Keratinocyte (primary cell): Measurements from ENCODE around the gene C19orf73. TPM values are rescaled to one million over a fixed set of nuclear protein-coding genes. Genes with fewer than 3 reads are reported as not detected.

Experiments
- DNase-seq: peaks from one replicate; pipeline ENCODE4 v3.0.0-alpha.2; 2011; ENCODE audit warnings: low read depth, missing footprints, low spot score
- FAIRE-seq: peaks from 2 replicates; lab custom pipeline; 2011; peaks lifted over from hg19 to GRCh38; lab: Jason Lieb, UNC
- H2AFZ ChIP-seq: 2 replicates; pipeline ENCODE4 v1.6.0; 2012; ENCODE audit warnings: low read length, control low read depth, inconsistent platforms; ENCODE audit not compliant: control insufficient read depth
- H3K27ac ChIP-seq: 2 replicates; pipeline ENCODE4 v1.5.1; 2011; ENCODE audit warnings: low read length; ENCODE audit not compliant: control insufficient read depth, insufficient read depth
- H3K27me3 ChIP-seq: 3 replicates; pipeline ENCODE4 v1.6.0; 2011; ENCODE audit warnings: low read length; ENCODE audit not compliant: control insufficient read depth, insufficient read depth; ENCODE audit errors: extremely low read depth
- H3K36me3 ChIP-seq, 2 experiments: 2 replicates in 1 of 2; 3 replicates in 1 of 2; pipeline ENCODE4 v1.5.1; 2011; ENCODE audit warnings: low read length in 2 of 2, mild to moderate bottlenecking in 1 of 2; ENCODE audit not compliant: control insufficient read depth in 2 of 2, insufficient read depth in 2 of 2; ENCODE audit errors: extremely low read depth in 1 of 2
- H3K4me1 ChIP-seq: 3 replicates; pipeline ENCODE4 v1.5.1; 2011; ENCODE audit warnings: low read length; ENCODE audit not compliant: control insufficient read depth, insufficient read depth; ENCODE audit errors: extremely low read depth
- H3K4me2 ChIP-seq: 3 replicates; pipeline ENCODE4 v1.6.0; 2011; ENCODE audit warnings: low read depth, low read length; ENCODE audit not compliant: control insufficient read depth, insufficient read depth; ENCODE audit errors: extremely low read depth
- H3K4me3 ChIP-seq, 3 experiments: fragments of 200-600 bp in 1 of 3; sonication (generic) in 1 of 3; 2 replicates in 2 of 3; 3 replicates in 1 of 3; pipeline ENCODE4 v1.5.1; 2011 to 2016; ENCODE audit warnings: low read length in 3 of 3, mild to moderate bottlenecking in 3 of 3, control low read depth in 2 of 3, inconsistent platforms in 1 of 3, low read depth in 1 of 3, mixed read lengths in 1 of 3, mixed run types in 1 of 3, moderate library complexity in 1 of 3; ENCODE audit not compliant: control insufficient read depth in 2 of 3, insufficient read depth in 2 of 3; ENCODE audit errors: extremely low read depth in 1 of 3
- H3K79me2 ChIP-seq: 2 replicates; pipeline ENCODE4 v1.6.0; 2012; ENCODE audit warnings: low read length; ENCODE audit not compliant: control insufficient read depth, insufficient read depth
- H3K9ac ChIP-seq: 3 replicates; pipeline ENCODE4 v1.6.0; 2011; ENCODE audit warnings: low read length; ENCODE audit not compliant: control insufficient read depth, insufficient read depth; ENCODE audit errors: extremely low read depth
- H3K9me1 ChIP-seq: 3 replicates; pipeline ENCODE4 v1.6.0; 2011; ENCODE audit warnings: low read length; ENCODE audit not compliant: control insufficient read depth, insufficient read depth; ENCODE audit errors: extremely low read depth
- H3K9me3 ChIP-seq: 2 replicates; pipeline ENCODE4 v1.5.1; 2012; ENCODE audit warnings: low read depth, low read length; ENCODE audit not compliant: control insufficient read depth
- H4K20me1 ChIP-seq: 3 replicates; pipeline ENCODE4 v1.6.0; 2011; ENCODE audit warnings: low read length; ENCODE audit not compliant: control insufficient read depth, insufficient read depth; ENCODE audit errors: extremely low read depth
- EZH2 ChIP-seq: IDR thresholded peaks from one replicate; pipeline ENCODE4 v1.6.1; 2012; ENCODE audit warnings: inconsistent platforms, mild to moderate bottlenecking, low read length, moderate library complexity
- dilution Hi-C: fragments of 300-500 bp; cut with MboI; formaldehyde crosslinking; loops from one replicate; pipeline ENCODE4 v1.7.0; 2020; ENCODE audit warnings: low sequenced_read_pairs; ENCODE audit not compliant: extremely low pct_ligation_motif_present
- polyA plus RNA-seq, 5 experiments: library from polyadenylated mRNA; depleted of rRNA in 3 of 5; stranded (reverse) in 3 of 5; stranded (forward) in 1 of 5; unstranded in 1 of 5; fragments of >200 nt; gene quantifications; 1 replicate in 1 of 5; 2 replicates in 3 of 5; 3 replicates in 1 of 5; pipeline versions ENCODE4 v1.2.1 to v1.2.3, GENCODE V29; 2011 to 2012; ENCODE audit warnings: missing spikeins in 2 of 5, low read depth in 1 of 5, low replicate concordance in 1 of 5
- TF ChIP-seq, protein P1 (sequence below), 3 experiments: IDR thresholded peaks in 1 of 3; conservative IDR thresholded peaks in 1 of 3; optimal IDR thresholded peaks in 1 of 3; 2 replicates in 2 of 3; 3 replicates in 1 of 3; pipeline versions ENCODE3 to v1.5.1; 2011; ENCODE audit warnings: low read length in 3 of 3, mild to moderate bottlenecking in 3 of 3, moderate library complexity in 2 of 3, control low read depth in 1 of 3, inconsistent platforms in 1 of 3; ENCODE audit not compliant: insufficient read depth in 2 of 3; ENCODE audit errors: extremely low read depth in 1 of 3

The C19orf73 gene
- polyA plus RNA-seq, 1 donor (not counting 4 experiments of a cell fraction or from before 2014, with no cell fraction given), result 0.71 TPM

DNA sequence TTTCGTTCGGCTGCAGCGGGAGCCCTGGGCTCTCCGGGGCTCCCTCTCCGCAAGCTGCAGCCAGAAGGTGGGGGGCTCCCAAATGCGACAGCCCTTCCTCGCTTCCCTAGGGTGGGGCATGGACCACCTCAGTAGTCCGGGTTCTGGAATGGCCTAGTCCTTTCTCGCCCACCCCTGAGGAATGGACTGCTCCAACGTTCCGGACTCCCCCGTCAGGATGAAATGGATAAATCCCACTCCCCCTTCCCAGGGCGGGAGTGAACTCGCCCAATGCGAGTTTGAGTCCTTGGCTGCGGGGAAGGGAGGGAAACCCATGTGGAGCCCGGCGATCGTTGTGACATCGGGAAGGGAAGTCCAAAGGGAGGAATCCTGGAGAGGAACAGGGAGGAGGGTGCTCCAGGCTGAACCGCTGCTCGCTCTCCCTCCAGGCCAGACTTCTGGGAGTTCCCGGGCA lies 30.7 kb upstream of the C19orf73 start:
- dilution Hi-C loops, result no loop called here

DNA sequence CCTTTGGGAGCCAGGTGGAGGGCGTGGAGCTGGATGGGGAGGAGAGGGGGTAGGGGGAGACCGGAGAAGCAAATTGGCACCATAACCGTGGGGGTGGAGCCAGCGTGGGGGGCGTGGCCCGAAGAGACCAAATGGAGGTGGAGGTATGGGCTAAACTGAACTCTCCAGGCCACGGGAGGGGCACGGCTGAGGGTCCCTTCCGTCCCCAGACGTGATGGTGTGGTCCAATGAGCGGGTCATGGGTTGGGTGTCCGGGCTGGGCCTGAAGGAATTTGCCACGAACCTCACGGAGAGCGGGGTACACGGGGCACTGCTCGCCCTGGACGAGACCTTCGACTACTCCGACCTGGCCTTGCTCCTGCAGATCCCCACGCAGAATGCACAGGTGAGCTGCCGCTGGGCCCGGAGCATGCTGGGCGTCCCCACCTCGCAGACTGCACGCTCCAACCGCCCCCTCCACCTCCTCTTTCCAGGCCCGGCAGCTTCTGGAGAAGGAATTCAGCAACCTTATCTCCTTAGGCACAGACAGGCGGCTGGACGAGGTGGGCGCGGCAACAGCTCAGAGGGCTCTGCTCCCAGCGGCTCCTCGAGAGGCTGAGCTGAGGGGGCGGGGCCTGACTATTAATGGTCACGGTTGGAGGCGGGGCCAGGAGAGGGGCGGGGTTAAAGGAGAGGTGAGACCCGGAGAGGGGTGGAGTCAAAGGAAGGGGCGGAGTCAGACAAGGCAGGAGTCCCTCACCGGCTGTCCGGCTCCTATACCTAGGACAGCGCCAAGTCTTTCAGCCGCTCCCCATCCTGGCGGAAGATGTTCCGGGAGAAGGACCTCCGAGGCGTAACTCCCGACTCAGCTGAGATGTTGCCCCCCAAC lies 30.1 kb upstream of the C19orf73 start:
- no peaks in the 10 kb centered on the region for H3K9me3 ChIP-seq
- peak overlapping the region; percentile 94 for H2AFZ ChIP-seq
- H4K20me1 ChIP-seq, result no peaks in the 10 kb centered on the region
- no peaks in the 10 kb centered on the region for H3K9me1 ChIP-seq
- DNase-seq (peak; percentile 90), FAIRE-seq (no peak)
- no peaks in the 10 kb centered on the region for H3K27me3 ChIP-seq
- peak overlapping the region; percentile 71 for H3K27ac ChIP-seq
- H3K79me2 ChIP-seq, result no peaks in the 10 kb centered on the region
- dilution Hi-C loops, result no loop called here
- H3K36me3 ChIP-seq, result no peaks in the 10 kb centered on the region
- peak overlapping the region; percentile 99 for H3K4me2 ChIP-seq
- H3K4me3 ChIP-seq, result peak overlapping the region; percentile 47 to 94 (median 84)
- TF ChIP-seq EZH2, result no peak
- TF ChIP-seq, protein P1, sequence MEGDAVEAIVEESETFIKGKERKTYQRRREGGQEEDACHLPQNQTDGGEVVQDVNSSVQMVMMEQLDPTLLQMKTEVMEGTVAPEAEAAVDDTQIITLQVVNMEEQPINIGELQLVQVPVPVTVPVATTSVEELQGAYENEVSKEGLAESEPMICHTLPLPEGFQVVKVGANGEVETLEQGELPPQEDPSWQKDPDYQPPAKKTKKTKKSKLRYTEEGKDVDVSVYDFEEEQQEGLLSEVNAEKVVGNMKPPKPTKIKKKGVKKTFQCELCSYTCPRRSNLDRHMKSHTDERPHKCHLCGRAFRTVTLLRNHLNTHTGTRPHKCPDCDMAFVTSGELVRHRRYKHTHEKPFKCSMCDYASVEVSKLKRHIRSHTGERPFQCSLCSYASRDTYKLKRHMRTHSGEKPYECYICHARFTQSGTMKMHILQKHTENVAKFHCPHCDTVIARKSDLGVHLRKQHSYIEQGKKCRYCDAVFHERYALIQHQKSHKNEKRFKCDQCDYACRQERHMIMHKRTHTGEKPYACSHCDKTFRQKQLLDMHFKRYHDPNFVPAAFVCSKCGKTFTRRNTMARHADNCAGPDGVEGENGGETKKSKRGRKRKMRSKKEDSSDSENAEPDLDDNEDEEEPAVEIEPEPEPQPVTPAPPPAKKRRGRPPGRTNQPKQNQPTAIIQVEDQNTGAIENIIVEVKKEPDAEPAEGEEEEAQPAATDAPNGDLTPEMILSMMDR (optimal IDR thresholded peaks at IDR 0.05 in 1 of 3, IDR thresholded peaks at IDR 0.05 in 1 of 3, conservative IDR thresholded peaks at IDR 0.05 in 1 of 3; ENCODE audit: extremely low read depth in 1 of 3, insufficient read depth in 2 of 3, low read length in 3 of 3), result no peak
- H3K9ac ChIP-seq, result peak overlapping the region; percentile 85
- H3K4me1 ChIP-seq, result peaks cover 22% of the 10 kb centered on the region

More for the DNA sequence above, 30.7 kb upstream of the C19orf73 start:
- FAIRE-seq (no peak), DNase-seq (no peak)
- peak overlapping the region; percentile 71 for H3K27ac ChIP-seq
- H3K9me3 ChIP-seq, result no peaks in the 10 kb centered on the region
- peaks cover 22% of the 10 kb centered on the region for H3K4me1 ChIP-seq
- no peak for TF ChIP-seq EZH2
- TF ChIP-seq, protein P1 (optimal IDR thresholded peaks at IDR 0.05 in 1 of 3, IDR thresholded peaks at IDR 0.05 in 1 of 3, conservative IDR thresholded peaks at IDR 0.05 in 1 of 3; ENCODE audit: extremely low read depth in 1 of 3, insufficient read depth in 2 of 3, low read length in 3 of 3), result no peak
- peak overlapping the region; percentile 47 to 94 (median 84) for H3K4me3 ChIP-seq
- H3K9me1 ChIP-seq, result no peaks in the 10 kb centered on the region
- H3K4me2 ChIP-seq, result peak overlapping the region; percentile 99
- peak overlapping the region; percentile 94 for H2AFZ ChIP-seq
- H3K36me3 ChIP-seq, result no peaks in the 10 kb centered on the region
- no peaks in the 10 kb centered on the region for H4K20me1 ChIP-seq
- peak overlapping the region; percentile 85 for H3K9ac ChIP-seq
- H3K79me2 ChIP-seq, result no peaks in the 10 kb centered on the region
- H3K27me3 ChIP-seq, result no peaks in the 10 kb centered on the region
